ENCODE measurements around the gene PTGER4.
"Not testable (repeated sequence)": the region's sequence is repeated elsewhere in the genome, so short reads cannot be mapped to it uniquely, and the experiment has no call there.

The PTGER4 gene

DNA sequence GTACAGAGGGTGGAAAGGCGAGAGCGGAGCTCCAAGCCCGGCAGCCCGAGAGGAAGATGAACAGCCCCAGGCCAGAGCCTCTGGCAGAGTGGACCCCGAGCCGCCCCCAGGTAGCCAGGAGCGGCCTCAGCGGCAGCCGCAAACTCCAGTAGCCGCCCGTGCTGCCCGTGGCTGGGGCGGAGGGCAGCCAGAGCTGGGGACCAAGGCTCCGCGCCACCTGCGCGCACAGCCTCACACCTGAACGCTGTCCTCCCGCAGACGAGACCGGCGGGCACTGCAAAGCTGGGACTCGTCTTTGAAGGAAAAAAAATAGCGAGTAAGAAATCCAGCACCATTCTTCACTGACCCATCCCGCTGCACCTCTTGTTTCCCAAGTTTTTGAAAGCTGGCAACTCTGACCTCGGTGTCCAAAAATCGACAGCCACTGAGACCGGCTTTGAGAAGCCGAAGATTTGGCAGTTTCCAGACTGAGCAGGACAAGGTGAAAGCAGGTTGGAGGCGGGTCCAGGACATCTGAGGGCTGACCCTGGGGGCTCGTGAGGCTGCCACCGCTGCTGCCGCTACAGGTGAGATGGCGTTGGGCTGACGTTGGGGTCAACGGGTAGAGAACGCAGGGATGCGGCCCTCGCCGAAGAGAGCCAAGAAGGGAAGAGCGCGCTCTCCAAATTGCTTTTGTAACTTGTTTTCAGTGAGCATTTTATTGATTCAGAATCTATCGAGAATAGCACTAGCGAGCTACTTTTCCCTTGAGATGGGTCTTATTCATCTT, at the start of gene PTGER4:
Gene PTGER4, plus strand, starts transcription at position 3 of the 769 bp plus-strand sequence. CDS start 1,079 bp downstream, outside the sequence.
- DNase-seq: no peak

DNA sequence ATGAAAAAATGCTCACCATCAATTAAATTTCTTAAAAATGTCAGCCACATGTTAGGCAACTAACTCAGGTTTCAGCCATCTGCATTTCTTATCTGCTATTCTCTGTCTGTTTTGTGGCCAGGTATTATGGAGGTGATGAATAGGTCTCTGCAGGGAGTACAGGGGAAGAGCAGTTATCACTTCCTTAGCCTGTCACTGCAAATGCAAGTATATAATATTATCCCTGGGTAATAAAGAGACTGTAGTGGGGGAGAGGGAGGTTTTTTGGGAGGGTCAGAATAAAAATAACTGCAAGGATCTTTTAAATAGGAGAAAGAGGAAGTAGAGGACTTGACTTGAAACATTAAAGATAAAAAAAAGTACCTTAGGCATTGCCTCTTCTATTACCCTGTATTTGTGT, 49.6 kb upstream of the PTGER4 start:
- no peak for DNase-seq

- no peak for DNase-seq
Observed at GRCh38 chr5:40631236-40631635, 48.5 kb upstream of the PTGER4 start.

DNA sequence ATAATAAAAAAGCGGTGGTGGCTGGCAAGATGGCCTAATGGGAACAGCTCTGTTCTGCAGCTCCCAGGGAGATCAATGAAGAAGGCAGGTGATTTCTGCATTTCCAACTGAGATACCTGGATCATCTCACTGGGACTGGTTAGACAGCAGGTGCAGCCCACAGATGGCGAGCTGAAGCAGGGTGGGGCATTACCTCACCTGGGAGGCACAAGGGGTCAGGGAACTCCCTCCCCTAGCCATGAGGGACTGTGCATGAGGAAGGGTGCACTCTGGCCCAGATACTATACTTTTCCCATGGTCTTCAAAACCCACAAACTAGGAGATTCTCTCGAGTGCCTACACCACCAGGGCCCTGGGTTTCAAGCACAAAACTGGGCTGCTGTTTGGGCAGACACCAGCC, 45.6 kb upstream of the PTGER4 start:
- DNase-seq: no peak

DNA sequence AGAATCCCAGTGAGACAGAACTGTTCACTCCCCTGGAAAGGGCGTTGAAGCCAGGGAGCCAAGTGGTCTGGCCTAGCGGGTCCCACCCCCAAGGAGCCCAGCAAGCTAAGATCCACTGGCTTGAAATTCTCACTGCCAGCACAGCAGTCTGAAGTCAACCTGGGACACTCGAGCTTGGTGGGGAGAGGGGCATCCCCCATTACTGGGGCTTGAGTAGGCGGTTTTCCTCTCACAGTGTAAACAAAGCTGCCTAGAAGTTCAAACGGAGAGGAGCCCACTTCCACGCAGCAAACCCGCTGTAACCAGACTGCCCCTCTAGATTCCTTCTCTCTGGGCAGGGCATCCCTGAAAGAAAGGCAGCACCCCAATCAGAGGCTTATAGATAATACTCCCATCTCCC, 45.1 kb upstream of the PTGER4 start:
- no peak for DNase-seq

GRCh38 chr5:40639531-40639930, 40.2 kb upstream of the PTGER4 start:
- DNase-seq: not testable (repeated sequence)

DNA sequence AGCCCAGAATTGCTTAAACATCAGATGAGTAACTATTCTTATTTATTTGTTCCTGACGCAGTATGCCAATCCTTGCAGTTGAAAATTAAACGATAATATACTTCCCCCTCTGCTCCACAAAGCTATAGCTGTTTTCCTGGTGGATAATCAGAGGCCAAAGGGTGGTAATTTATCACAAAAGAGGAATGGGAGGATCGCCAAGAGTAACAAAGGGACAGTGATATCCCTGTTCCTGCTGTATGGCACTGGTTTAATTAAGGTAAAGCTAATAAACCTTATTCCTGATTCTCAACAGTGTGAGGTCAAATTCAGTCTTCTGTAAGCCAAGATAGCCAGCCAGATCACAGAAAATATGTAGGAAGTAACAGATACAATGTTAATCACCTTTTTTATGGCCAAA, 33.4 kb upstream of the PTGER4 start:
- DNase-seq: no peak

GRCh38 chr5:40648150-40648549, 31.6 kb upstream of the PTGER4 start:
- DNase-seq: no peak

DNA sequence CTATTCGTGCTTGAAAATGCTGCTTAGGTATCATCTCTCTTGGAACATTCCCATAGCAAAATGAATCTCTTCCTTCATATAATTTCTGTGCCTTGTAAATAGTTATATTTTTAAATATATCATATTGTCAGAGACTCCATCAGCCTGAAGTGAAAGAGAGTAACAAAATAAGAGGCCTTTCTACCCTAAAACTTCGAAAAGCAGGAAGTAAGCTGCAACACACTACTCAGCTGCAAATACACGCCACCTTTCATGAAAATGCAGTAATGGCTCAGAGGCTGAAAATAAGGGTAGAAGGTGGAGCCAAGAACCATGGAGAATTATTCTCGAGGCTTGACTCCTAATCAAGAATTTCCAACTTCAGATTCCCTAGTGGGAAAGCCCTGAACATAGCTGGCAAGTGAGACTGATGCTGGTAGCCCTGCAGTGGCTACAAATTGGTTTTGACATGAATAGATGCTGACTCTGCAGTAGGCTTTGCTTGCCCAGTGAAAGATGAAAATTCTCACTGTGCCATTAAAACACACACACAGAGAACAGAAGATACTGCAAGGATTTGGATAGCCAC, 30.2 kb upstream of the PTGER4 start:
- no peak for DNase-seq

GRCh38 chr5:40651201-40651600, 28.5 kb upstream of the PTGER4 start:
- DNase-seq: no peak

GRCh38 chr5:40652441-40653220, 27.1 kb upstream of the PTGER4 start:
- no peak for DNase-seq

- no peak for DNase-seq
Observed at GRCh38 chr5:40653221-40654022, 26.3 kb upstream of the PTGER4 start.

GRCh38 chr5:40654377-40654991, 25.2 kb upstream of the PTGER4 start:
- no peak for DNase-seq

- DNase-seq: no peak
Observed at GRCh38 chr5:40655138-40655537, 24.6 kb upstream of the PTGER4 start.

DNA sequence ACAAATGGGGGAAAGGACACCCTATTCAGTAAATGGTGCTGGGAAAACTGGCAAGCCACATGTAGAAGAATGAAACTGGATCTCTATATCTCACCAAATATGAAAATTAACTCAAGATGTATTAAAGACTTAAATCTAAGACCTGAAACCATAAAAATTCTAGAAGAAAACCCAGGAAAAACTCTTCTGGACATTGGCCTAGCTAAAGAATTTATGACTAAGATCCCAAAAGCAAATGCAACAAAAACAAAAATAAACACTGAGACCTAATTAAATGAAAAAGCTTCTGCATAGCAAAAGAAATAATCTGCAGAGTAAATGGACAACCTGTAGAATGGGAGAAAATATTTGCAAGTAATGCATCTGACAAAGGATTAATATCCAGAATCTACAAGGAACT, 23.6 kb upstream of the PTGER4 start:
- DNase-seq: not testable (repeated sequence)

DNA sequence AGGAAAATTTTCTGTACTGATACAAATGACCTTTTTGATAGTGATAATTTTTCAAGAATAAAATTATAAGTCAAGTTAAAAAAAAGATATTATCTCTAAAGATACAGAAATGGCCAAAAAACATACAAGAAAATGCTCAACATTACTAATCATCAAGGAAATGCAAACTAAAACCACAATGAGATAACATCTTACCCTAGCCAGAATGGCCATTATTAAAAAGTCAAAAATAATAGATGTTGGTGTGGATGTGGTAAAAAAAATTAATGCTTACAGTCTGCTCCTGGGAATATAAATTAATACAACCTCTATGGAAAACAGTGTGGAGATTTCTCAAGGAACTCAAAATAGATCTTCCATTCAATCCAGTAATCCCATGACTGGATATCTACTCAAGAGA, 22.9 kb upstream of the PTGER4 start:
- no peak for DNase-seq

DNA sequence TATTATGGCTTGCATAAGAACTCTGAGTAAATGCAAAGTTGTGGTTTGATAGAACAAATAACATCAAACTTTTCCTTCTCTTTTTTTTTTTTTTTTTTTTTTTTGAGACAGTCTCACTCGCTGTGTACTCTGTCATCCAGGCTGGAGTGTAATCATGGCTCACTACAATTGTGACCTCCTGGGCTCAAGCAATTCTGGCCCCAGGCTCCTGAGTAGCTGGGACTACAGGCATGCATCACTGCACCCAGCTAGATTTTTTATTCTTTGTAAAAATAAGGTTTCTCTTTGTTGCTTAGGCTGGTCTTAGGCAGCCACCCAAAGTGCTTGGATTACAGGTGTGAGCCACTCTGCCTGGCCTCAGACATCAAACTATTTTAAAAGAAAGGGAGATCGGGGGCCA, 19.0 kb upstream of the PTGER4 start:
- DNase-seq: no peak

DNA sequence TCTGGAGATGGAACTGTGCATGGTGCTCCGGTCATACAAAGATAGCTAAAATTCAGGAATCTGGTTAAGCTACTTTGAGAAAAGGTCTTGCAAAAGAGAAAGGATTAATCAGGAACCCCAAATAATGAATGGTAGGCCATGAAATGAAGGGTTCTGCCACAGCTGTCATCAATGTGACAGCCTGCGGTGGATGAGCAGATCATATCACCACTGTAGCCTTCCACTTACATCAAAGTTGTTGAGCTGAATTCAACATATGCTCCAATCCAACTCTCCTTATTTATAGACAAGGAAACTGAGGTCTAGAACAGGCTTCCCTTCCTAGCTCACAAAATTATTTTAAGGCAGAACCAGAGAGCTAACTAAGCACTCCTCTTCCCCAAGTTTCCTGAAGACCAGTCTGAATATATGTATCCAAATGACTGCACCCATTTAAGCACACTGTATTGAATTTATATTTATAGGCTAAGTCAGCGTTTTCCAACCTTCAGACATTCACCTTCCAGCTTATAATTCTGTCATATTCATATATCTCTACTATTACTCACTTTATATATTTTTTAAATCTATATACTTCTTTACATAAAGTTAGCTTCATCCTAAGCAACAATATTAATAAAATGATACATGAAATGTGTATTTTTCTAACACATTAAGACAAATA, 13.9 kb upstream of the PTGER4 start:
- DNase-seq: no peak

DNA sequence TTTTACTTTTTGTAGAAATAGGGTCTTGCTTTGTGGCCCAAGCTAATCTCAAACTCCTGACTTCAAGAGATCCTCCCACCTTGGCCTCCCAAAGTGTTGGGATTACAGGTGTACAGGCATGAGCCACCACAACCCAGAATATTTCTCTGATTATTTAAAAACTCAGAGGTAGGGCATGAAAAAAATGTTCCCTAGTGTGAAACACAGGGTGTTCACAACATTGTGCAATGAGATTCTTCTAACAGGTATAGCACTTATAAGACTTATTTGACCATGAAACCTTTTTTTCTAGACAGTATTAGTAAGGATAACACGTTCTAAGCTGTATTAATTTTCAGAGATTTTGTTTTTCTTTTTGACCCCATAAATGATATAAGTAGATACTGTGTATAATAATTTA, 13.1 kb upstream of the PTGER4 start:
- no peak for DNase-seq

- no peak for DNase-seq
Observed at GRCh38 chr5:40667161-40667663, 12.5 kb upstream of the PTGER4 start.

- no peak for DNase-seq
Observed at GRCh38 chr5:40669606-40670390, 9.9 kb upstream of the PTGER4 start.
